Measurements from ENCODE around the gene ANKRD37. TPM values are rescaled to one million over a fixed set of nuclear protein-coding genes. Genes with fewer than 3 reads are reported as not detected.

Gene ANKRD37
- total and polyA plus RNA-seq, 2 donors from 2014 or later, result 13.0 to 14.2 TPM

DNA sequence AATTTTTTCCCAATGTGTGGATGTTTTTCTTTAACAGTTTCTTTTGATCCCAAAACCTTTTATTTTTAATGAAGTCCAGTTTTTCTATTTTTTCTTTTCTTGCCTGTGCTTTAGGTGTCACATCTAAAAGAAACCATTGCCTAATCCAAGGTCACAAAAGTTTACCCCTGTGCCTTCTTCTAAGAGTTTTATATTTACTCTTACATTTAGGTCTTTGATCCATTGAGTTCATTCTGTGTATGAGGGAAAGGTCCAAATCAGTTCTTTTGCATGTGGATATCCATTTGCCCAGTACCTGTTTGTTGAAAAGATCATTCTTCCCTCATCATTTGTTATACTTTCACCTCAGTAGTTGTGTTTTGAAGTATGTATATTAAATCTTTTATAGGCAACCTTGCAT, 13.9 kb upstream of the ANKRD37 start:
- no peak overlapping the region for H3K9ac ChIP-seq (ENCODE audit: low read length in 3 of 3)
- H3K9me3 ChIP-seq (ENCODE audit: control insufficient read depth in 2 of 3, insufficient read depth in 1 of 3, low read length in 3 of 3), result no peaks in the 10 kb centered on the region
- H3K27ac ChIP-seq (ENCODE audit: low read depth in 2 of 2, low read length in 2 of 2), result no peak overlapping the region
- FAIRE-seq, result no peak
- no peaks in the 10 kb centered on the region for H3K4me1 ChIP-seq (ENCODE audit: control insufficient read depth in 2 of 3, insufficient read depth in 2 of 3, low read depth in 1 of 3, low read length in 3 of 3)
- no peaks in the 10 kb centered on the region for H3K36me3 ChIP-seq (ENCODE audit: control insufficient read depth in 2 of 3, insufficient read depth in 3 of 3, low read length in 3 of 3)
- H3K4me3 ChIP-seq (ENCODE audit: low read length in 3 of 3), result no peak overlapping the region
- H3K27me3 ChIP-seq (ENCODE audit: control insufficient read depth, insufficient read depth, low read length), result no peaks in the 10 kb centered on the region
- no peak for DNase-seq
- intact Hi-C loops (cut with DNase I), result no loop called here
- TF ChIP-seq, protein P1, sequence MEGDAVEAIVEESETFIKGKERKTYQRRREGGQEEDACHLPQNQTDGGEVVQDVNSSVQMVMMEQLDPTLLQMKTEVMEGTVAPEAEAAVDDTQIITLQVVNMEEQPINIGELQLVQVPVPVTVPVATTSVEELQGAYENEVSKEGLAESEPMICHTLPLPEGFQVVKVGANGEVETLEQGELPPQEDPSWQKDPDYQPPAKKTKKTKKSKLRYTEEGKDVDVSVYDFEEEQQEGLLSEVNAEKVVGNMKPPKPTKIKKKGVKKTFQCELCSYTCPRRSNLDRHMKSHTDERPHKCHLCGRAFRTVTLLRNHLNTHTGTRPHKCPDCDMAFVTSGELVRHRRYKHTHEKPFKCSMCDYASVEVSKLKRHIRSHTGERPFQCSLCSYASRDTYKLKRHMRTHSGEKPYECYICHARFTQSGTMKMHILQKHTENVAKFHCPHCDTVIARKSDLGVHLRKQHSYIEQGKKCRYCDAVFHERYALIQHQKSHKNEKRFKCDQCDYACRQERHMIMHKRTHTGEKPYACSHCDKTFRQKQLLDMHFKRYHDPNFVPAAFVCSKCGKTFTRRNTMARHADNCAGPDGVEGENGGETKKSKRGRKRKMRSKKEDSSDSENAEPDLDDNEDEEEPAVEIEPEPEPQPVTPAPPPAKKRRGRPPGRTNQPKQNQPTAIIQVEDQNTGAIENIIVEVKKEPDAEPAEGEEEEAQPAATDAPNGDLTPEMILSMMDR (IDR thresholded peaks at IDR 0.05; ENCODE audit: borderline replicate concordance, extremely low read depth, insufficient read depth), result no peak

DNA sequence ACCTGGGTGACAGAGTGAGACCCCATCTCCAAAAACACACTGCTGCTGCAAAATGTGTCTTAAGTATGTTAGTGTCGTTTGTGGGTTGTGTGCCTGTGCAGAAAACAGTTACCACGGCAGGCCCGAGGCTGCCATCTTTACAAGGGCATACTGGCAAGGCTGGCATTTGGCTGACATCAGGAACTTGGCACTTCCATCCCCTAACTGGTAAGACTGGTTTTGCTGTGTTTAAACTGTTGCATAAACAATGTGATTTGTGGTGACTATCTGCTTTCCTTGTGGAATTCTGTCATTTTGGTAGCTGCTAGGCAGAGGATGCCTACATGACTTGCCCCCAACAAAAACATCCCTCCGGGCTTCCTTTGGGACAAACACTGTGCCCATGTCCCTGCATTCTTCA, 13.2 kb upstream of the ANKRD37 start:
- intact Hi-C loops (cut with DNase I), result no loop called here
- FAIRE-seq, result no peak
- TF ChIP-seq, protein P1 (IDR thresholded peaks at IDR 0.05; ENCODE audit: borderline replicate concordance, extremely low read depth, insufficient read depth), result no peak

DNA sequence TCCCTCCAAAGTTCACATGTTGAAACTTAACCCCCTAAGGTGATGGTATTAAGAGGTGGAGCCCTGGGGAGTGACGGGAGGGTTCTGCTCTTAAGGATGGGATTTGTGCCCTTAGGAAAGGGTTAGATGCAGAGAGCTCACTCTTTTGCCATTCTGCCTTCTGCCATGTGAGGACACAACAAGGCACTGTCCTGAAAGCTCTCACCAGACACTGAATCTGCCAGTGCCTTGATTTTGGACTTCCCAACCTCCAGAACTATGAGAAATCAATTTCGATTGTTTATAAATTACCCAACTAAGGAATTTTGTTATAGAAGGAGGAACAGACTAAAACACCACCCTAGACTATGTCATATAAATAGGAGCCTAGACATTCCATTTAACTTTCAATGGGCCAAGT, 12.6 kb upstream of the ANKRD37 start:
- FAIRE-seq (no peak), DNase-seq (no peak)
- TF ChIP-seq, protein P1 (IDR thresholded peaks at IDR 0.05; ENCODE audit: borderline replicate concordance, extremely low read depth, insufficient read depth), result no peak
- Histone ChIP-seq H3K27me3 (ENCODE audit: control insufficient read depth, insufficient read depth, low read length) (no peaks in the 10 kb centered on the region), H3K4me1 (ENCODE audit: control insufficient read depth in 2 of 3, insufficient read depth in 2 of 3, low read depth in 1 of 3, low read length in 3 of 3) (no peaks in the 10 kb centered on the region), H3K36me3 (ENCODE audit: control insufficient read depth in 2 of 3, insufficient read depth in 3 of 3, low read length in 3 of 3) (no peaks in the 10 kb centered on the region), H3K4me3 (ENCODE audit: low read length in 3 of 3) (no peak overlapping the region), H3K27ac (ENCODE audit: low read depth in 2 of 2, low read length in 2 of 2) (no peak overlapping the region), H3K9ac (ENCODE audit: low read length in 3 of 3) (no peak overlapping the region), H3K9me3 (ENCODE audit: control insufficient read depth in 2 of 3, insufficient read depth in 1 of 3, low read length in 3 of 3) (no peaks in the 10 kb centered on the region)
- intact Hi-C loops (cut with DNase I), result no loop called here

More for the DNA sequence above, 13.2 kb upstream of the ANKRD37 start:
- Histone ChIP-seq H3K9me3 (ENCODE audit: control insufficient read depth in 2 of 3, insufficient read depth in 1 of 3, low read length in 3 of 3) (no peaks in the 10 kb centered on the region), H3K4me1 (ENCODE audit: control insufficient read depth in 2 of 3, insufficient read depth in 2 of 3, low read depth in 1 of 3, low read length in 3 of 3) (no peaks in the 10 kb centered on the region), H3K9ac (ENCODE audit: low read length in 3 of 3) (no peak overlapping the region), H3K4me3 (ENCODE audit: low read length in 3 of 3) (no peak overlapping the region), H3K36me3 (ENCODE audit: control insufficient read depth in 2 of 3, insufficient read depth in 3 of 3, low read length in 3 of 3) (no peaks in the 10 kb centered on the region), H3K27me3 (ENCODE audit: control insufficient read depth, insufficient read depth, low read length) (no peaks in the 10 kb centered on the region), H3K27ac (ENCODE audit: low read depth in 2 of 2, low read length in 2 of 2) (no peak overlapping the region)
- no peak for DNase-seq

DNA sequence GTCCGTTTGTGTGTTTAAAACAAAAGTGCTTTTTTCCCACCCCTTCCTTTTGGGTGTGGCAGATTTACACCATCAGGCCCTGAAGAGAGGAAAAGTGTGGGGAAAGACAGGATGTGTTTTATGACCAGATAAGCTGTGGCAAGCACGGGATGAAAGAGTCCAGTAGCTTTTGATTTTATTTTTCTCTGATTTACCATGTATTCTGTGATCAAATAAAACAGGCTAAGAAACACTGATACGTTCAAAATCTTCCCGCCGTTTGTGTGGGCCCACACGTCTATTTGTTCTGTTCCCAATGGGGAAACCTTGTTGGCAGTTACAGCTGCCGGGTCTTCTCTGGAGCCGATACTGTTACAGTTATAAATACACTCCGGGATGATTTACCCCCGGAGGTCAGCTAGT, 11.7 kb upstream of the ANKRD37 start:
- TF ChIP-seq, protein P1 (IDR thresholded peaks at IDR 0.05; ENCODE audit: borderline replicate concordance, extremely low read depth, insufficient read depth), result no peak
- no peak overlapping the region for H3K9ac ChIP-seq (ENCODE audit: low read length in 3 of 3)
- intact Hi-C loops (cut with DNase I), result no loop called here
- H3K9me3 ChIP-seq (ENCODE audit: control insufficient read depth in 2 of 3, insufficient read depth in 1 of 3, low read length in 3 of 3), result no peaks in the 10 kb centered on the region
- H3K27me3 ChIP-seq (ENCODE audit: control insufficient read depth, insufficient read depth, low read length), result no peaks in the 10 kb centered on the region
- no peaks in the 10 kb centered on the region for H3K4me1 ChIP-seq (ENCODE audit: control insufficient read depth in 2 of 3, insufficient read depth in 2 of 3, low read depth in 1 of 3, low read length in 3 of 3)
- no peak for FAIRE-seq
- H3K4me3 ChIP-seq (ENCODE audit: low read length in 3 of 3), result no peak overlapping the region
- no peaks in the 10 kb centered on the region for H3K36me3 ChIP-seq (ENCODE audit: control insufficient read depth in 2 of 3, insufficient read depth in 3 of 3, low read length in 3 of 3)
- DNase-seq, result peak in 3 of 5 donors; percentile 19 to 69 (median 47)
- H3K27ac ChIP-seq (ENCODE audit: low read depth in 2 of 2, low read length in 2 of 2), result no peak overlapping the region
